RWPE2 (cell line): ENCODE data around the gene PMIS2.

Experiments used
- ATAC-seq: fragments of 200-7000 bp; cut with Tn5 transposase; 3 replicates; pipeline ENCODE4 v1.9.1; 2021; ENCODE audit warnings: low read depth
- DNase-seq: peaks from one replicate; pipeline ENCODE4 v3.0.0-alpha.2; 2020; ENCODE audit warnings: low spot score
- H3K27ac ChIP-seq: fragments of 450-650 bp; 2 replicates; pipeline ENCODE4 v1.5.1; 2017; ENCODE audit warnings: mild to moderate bottlenecking; ENCODE audit not compliant: poor library complexity, severe bottlenecking
- H3K27me3 ChIP-seq: fragments of 250-450 bp; sonication (Bioruptor Pico); 2 replicates; pipeline ENCODE4 v1.5.1; 2021; ENCODE audit warnings: mild to moderate bottlenecking, moderate library complexity; ENCODE audit not compliant: insufficient read depth, poor library complexity, severe bottlenecking
- H3K36me3 ChIP-seq: fragments of 250-450 bp; sonication (Bioruptor Pico); 2 replicates; pipeline ENCODE4 v1.5.1; 2020; ENCODE audit warnings: low read depth, mild to moderate bottlenecking, moderate library complexity
- H3K4me1 ChIP-seq: fragments of 250-450 bp; sonication (Bioruptor Pico); 2 replicates; pipeline ENCODE4 v1.5.1; 2021; ENCODE audit warnings: mild to moderate bottlenecking, moderate library complexity; ENCODE audit not compliant: insufficient read depth, poor library complexity, severe bottlenecking
- H3K4me3 ChIP-seq: fragments of 250-450 bp; sonication (Bioruptor Pico); 2 replicates; pipeline ENCODE4 v1.5.1; 2021; ENCODE audit warnings: mild to moderate bottlenecking, moderate library complexity; ENCODE audit not compliant: severe bottlenecking
- H3K9me3 ChIP-seq: fragments of 250-450 bp; sonication (Bioruptor Pico); 2 replicates; pipeline ENCODE4 v1.5.1; 2021; ENCODE audit warnings: mild to moderate bottlenecking, moderate library complexity; ENCODE audit not compliant: severe bottlenecking
- CTCF ChIP-seq: fragments of 450-650 bp; IDR thresholded peaks from one replicate; pipeline ENCODE4 v1.5.1; 2017; ENCODE audit warnings: mild to moderate bottlenecking, moderate library complexity; ENCODE audit not compliant: poor library complexity, severe bottlenecking

PMIS2 gene

GRCh38 chr19:35621708-35622107 is 35.7 kb downstream of the PMIS2 start:
- ATAC-seq (no peak), DNase-seq (no peak)
- no peak for TF ChIP-seq CTCF
- Histone ChIP-seq H3K27me3 (no peaks in the 10 kb centered on the region), H3K27ac (no peak overlapping the region), H3K4me1 (no peaks in the 10 kb centered on the region), H3K36me3 (peaks cover 9% of the 10 kb centered on the region), H3K4me3 (no peak overlapping the region), H3K9me3 (no peaks in the 10 kb centered on the region)

DNA sequence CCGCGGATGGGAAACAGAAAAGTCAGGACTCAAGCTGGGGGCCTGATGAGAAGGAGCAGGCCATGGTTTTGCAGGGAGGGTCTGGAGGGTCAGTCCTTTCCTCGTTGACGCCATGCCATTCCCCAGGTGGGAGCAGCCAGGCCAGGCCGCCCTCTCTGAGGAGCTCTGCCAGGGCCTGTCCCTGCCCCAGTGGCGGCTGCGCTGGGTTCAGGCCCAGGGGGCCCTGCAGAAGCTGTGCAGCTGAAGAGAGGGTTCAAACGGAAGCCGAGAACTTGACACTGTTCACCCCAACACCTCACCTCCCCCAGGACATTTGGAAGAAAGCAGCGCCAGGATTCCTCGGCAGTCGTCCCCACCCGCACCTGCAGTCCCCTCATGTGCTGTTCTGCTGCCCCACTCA is 36.8 kb downstream of the PMIS2 start:
- no peak for DNase-seq
- Histone ChIP-seq H3K9me3 (no peaks in the 10 kb centered on the region), H3K27ac (no peak overlapping the region), H3K4me1 (no peaks in the 10 kb centered on the region), H3K27me3 (no peaks in the 10 kb centered on the region), H3K36me3 (peaks cover 7% of the 10 kb centered on the region; the same call in 1 of the 2 replicates), H3K4me3 (no peak overlapping the region)
- ATAC-seq, result no peak
- no peak for TF ChIP-seq CTCF

DNA sequence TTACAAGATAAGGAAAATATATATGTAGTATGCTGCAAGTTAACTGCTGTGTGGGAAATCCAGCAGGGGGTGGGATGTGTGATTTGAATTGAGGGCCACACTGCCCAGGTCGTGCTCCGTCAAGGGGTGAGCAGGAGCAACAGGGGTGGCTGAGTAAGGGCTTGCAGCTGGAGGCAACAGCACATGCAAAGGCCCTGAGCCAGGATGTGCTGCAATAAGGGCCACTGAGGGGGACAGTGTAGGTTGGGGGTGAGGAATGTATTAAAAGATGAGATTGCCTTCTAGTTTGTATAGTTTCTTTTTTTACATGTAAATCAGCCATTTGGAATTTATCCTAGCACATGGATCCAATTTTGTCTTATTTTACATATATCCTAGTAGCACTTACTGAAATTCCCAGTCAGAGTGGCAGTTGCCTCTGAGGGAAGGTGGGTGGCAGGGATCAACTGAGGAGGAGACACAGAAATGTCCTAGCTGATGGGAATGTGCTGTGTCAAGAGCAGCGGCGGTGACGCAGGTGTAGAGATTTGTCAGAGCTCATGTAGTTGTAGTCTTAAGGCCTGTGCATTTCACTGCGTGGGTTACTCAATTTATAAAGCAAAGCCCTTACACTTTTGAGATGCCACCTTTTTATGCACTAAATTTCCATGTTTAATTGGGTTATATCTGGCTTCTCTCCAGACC is 37.5 kb downstream of the PMIS2 start:
- no peak overlapping the region for H3K4me3 ChIP-seq
- ATAC-seq, result no peak
- no peak for TF ChIP-seq CTCF

GRCh38 chr19:35628264-35628564 is 42.2 kb downstream of the PMIS2 start:
- Histone ChIP-seq H3K27me3 (no peaks in the 10 kb centered on the region), H3K27ac (peak overlapping the region; percentile 52), H3K4me3 (peak overlapping the region; percentile 86), H3K4me1 (peaks cover 2% of the 10 kb centered on the region), H3K9me3 (no peaks in the 10 kb centered on the region), H3K36me3 (peaks cover 36% of the 10 kb centered on the region)
- TF ChIP-seq CTCF, result no peak
- DNase-seq (no peak), ATAC-seq (no peak)

More for the DNA sequence above, 37.5 kb downstream of the PMIS2 start:
- peaks cover 7% of the 10 kb centered on the region; the same call in 1 of the 2 replicates for H3K36me3 ChIP-seq
- no peaks in the 10 kb centered on the region for H3K4me1 ChIP-seq
- no peaks in the 10 kb centered on the region for H3K9me3 ChIP-seq
- H3K27ac ChIP-seq, result no peak overlapping the region
- no peaks in the 10 kb centered on the region for H3K27me3 ChIP-seq
- no peak for DNase-seq

DNA sequence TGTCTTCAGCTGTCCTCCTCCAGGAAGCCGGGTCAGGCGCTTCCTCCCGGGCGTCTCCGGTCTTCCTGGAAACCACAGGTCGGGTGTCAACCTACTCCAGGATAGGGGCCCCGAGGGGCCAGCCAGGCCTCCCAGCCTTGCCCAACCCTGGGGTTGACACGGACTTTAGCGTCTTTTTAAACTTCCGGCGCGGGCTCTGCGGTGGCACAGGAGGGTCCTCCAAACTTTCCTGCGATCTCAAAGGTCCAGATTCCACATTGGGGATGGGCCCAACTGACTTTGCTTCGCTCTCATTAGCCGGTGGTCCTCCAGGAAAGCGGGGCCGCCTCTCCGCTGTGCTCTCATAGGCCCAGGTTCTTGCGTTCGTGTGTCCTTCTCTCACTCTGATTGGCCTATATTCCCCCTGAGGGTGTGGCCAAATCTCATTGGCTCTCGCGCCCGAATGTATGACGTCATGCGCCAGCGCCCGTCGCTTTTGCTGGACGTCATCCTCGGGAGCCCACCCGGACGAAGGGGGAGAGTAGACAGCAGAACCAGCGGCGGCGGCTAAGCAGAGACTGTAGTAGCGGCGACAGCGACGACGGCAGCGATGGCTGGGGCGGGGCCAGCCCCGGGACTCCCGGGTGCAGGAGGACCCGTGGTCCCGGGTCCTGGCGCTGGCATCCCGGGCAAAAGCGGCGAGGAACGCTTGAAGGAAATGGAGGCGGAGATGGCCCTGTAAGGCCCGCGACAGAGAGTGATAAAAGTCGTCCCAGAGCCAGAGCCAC is 42.8 kb downstream of the PMIS2 start, which contains the start of gene RBM42:
RBM42 (plus strand) TSS at position 472 of the 767 bp plus-strand sequence; CDS start at position 590, 118 bp downstream.
- peak; percentile 97 for DNase-seq
- H3K27ac ChIP-seq, result peak within 1 kb of the TSS; percentile 52
- H3K27me3 ChIP-seq, result no peaks in the 10 kb centered on the region
- peaks cover 41% of the 10 kb centered on the region for H3K36me3 ChIP-seq
- TF ChIP-seq CTCF, result no peak
- no peaks in the 10 kb centered on the region for H3K9me3 ChIP-seq
- peaks cover 2% of the 10 kb centered on the region for H3K4me1 ChIP-seq
- peak; percentile 100 for ATAC-seq
- H3K4me3 ChIP-seq, result peak within 1 kb of the TSS; percentile 86
